Stimulated activated CD4-positive, alpha-beta T cell treated with anti-CD3 and anti-CD28 coated beads, Interleukin-12 subunit alpha, Interleukin-12 subunit beta, amount 100 ng/mL, for 48 hours (primary cell): ENCODE data around the gene GALNT7.

Experiments
- DNase-seq, 3 donors: peaks; one replicate each; pipeline ENCODE4 v3.0.0-alpha.2; 2020; ENCODE audit warnings: low read depth in 2 of 3, low spot score in 1 of 3

The GALNT7 gene

DNA sequence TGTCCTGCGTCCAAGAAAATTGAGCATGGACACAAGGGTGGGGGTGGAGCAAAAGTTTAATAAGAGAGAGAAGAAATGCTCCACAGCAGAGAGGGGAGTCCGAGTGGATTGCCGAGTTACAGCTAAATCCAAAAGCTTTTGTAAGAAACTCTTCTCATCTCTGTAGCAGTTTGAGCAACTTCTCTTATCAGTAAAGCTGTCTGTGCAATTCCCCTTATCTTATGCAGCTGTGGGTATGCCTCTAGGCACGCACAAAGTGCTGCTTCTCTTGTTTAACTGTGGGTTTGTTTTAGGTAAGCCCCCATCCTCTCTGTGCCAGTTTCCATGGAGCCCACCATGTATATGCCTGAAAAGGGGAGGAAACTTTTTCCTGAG, 120.7 kb downstream of the GALNT7 start:
- DNase-seq: no peak

DNA sequence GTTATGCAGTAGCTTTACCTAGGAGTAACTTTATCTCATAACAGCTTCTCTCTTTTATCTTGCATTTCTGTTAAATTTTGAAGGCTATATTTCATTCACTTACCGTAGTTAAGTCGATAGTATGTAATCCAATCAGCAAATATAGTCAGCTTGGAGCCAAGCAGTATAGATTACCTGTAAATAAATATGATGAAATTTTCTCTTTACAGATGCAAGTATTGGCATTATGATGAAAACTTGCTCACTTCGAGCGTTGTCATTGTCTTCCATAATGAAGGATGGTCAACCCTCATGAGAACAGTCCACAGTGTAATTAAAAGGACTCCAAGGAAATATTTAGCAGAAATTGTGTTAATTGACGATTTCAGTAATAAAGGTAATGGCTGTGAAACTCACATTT, 123.3 kb downstream of the GALNT7 start:
- no peak for DNase-seq

DNA sequence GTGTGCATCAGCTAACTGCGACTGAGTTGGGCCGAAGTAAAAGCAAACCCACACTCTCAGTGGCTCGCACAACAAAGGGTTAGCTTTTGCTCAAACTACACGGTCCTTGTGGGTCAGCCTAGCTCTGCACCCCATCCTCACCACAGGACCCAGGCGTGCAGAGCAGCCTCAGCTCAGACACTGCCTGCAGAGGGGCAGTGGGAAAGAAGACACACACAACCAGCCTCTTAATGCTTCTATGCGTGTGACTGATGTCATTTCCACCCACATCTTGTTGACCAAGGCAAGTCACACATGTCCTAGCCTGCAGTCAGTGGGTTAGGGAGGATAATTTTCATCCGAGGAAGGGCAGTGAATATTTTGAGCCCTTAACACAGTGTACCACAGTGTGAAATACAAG, 125.1 kb downstream of the GALNT7 start:
- DNase-seq: no peak

DNA sequence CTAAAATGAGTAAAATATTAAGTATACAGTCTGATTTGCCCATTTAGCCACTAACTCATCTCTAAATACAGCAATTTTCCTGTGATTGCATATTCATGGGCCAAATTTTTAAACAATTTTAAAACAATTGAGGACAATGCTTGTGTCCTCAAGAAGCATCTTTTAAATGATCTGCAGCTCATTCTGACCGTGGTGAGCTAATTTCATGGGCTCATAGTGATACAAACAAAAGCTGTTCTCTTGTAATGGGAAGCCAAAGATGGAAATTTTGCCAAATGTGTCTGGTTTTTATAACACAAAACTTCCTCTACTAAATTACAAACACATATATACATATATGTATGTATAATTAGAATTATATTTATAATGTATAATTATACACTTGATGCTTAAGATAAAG, 125.8 kb downstream of the GALNT7 start:
- no peak for DNase-seq

DNA sequence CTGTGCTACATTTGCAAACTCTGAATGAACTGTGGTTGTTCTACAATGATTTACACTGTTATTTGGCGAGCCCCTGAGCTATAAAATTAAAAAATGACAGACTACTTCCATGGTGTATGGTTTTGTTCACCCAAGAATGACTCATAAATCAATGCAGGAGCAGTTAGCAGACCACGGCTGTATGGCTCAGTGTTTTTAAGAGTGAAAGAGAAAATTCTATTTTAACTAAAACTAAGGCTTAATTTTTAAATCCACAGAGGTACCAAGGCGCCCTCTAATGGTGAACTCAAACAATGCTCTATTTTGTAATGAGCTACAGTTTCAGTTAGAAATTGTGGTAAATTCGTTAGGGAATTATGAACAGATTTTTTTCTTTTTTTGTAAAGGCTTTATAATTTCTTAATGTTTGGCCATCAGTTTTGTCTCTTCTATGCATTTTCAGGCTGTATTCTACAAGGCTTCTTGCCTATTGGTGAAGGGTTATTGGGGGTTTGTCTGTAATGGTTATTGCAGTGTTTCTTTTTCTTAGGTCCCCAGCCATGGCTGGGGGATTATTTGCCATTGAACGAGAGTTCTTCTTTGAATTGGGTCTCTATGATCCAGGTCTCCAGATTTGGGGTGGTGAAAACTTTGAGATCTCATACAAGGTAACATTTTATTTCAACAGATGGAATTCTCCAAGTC, 133.0 kb downstream of the GALNT7 start:
- peak in 1 of 3 donors; percentile 52 for DNase-seq

DNA sequence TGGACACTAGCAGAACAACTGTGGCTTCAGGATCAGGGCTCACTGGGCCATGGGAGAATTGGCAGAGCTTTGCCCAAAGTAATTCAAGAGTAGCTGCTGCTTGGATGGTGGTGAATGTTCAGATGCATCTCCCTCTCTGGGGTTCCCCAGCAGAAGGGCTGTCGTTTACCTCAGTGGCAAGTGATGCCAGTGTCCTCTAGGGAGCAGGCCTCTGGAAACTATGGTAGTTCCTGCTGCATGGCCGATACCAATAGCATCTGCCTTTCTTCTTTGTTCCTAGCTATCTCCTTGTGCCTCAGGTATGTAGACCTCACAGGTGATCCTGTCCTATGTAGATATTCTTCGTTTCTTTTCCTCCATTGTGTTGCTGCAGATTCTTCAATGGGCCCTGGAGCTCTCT, 139.2 kb downstream of the GALNT7 start:
- DNase-seq: no peak

DNA sequence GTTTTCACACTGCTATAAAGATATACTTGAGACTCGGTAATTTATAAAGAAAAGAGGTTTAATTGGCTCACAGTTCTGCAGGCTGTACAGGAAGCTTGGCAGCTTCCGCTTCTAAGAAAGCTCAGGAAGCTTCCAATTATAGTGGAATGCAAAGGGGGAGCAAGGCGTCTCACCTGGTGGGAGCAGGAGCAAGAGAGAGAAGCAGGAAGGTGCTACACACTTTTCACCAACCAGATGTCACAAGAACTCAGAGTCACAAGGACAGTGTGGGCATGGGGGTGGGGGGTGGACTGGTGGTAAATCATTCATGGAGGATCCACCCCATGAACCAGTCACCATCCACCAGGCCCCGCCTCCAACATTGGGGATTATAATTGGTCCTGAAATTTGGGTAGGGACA, 142.8 kb downstream of the GALNT7 start:
- DNase-seq: no peak

DNA sequence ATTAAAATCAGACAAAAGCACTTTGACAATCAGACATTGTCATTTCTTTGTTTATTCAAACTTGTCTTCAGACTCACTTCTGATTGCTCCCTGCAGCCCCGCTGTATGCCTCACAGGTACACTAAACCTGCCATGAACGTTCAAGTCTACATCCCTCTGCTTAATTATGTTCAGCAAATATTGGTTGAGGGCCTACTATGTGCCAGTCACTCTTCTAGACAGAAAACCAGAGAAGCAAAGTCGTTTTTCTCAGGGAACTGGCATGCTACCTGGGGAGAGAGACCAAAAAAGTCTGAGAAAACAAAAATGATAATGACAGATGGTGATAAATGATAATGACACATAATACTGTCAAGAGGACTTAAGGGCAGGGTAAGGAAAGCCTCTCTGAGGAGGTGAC, 146.1 kb downstream of the GALNT7 start:
- no peak for DNase-seq

DNA sequence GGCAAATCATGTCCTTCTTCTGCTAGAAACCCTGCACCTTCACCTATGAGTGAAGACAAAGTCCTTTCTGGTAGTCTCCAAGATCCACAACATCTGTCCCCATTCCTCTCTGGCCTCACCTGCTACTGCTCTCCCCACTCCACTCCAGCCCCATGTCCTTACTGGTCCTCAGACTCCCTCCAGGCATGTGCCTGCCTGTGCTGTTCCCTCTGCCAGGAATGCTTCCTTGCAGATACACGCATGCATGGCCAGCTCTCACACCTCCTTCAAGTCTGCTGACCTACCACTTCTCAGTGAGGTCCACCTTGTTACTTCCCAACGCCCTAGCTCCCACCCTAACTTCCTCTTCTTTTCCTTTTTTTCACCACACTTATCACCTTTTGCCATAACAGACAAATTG, 147.4 kb downstream of the GALNT7 start:
- no peak for DNase-seq

DNA sequence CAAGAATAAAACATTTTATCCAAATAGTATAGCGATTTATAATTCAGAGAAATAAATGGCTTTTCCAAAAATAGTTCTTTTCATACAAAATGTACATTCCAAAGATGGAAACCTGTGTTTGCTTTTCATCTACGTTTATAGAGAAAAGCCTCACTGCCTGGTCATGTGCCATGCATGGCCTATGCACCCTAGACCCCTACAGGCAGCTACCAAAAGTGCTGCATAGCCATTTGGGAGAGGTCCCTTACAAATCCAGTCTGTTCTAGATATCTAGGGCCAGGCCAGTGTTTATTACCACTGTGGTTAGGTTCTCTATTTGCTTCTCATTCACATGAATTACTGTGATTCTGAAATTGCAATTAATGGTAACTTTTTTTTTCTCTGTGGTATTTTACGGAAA, 148.4 kb downstream of the GALNT7 start:
- no peak for DNase-seq

DNA sequence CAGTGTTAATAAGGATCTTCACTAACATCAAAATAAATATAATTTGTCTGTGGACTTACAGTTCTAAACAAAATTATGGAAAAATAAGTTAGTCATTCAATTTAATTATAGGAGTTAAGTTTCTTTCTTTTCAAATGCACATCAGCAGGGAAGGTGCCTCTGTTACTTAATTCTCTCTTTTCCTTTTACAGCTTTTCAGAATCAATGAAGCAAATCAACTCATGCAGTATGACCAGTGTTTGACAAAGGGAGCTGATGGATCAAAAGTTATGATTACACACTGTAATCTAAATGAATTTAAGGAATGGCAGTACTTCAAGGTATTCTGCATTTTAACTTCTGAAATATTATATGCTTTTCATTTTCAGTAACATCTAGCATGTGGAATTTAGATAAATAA, 149.6 kb downstream of the GALNT7 start:
- DNase-seq: no peak

DNA sequence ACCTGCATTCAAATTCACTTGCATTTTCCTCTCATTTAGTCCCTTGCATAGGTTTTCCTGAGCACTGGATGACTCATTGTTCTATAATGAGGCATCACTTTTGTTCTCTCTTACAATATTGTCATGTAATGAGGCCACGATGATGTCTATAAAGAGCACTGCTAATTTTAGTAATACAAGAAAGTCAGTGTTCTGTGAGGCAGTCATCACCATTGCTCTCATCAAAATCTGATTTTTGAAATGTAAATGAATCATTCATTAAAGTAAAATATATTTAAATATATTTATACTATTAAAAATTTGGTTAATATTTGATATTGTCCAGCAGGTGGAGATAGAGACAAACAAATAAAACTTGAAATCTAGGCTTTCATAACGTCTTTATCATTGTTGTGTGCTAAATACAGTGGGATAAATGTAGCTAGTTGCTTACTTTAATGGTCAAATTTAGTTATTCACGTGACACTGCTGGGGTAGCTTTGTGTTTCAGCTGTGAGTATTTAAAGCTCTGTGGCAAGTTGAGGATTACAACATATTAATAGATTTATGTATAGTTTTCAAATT, 150.1 kb downstream of the GALNT7 start:
- no peak for DNase-seq

DNA sequence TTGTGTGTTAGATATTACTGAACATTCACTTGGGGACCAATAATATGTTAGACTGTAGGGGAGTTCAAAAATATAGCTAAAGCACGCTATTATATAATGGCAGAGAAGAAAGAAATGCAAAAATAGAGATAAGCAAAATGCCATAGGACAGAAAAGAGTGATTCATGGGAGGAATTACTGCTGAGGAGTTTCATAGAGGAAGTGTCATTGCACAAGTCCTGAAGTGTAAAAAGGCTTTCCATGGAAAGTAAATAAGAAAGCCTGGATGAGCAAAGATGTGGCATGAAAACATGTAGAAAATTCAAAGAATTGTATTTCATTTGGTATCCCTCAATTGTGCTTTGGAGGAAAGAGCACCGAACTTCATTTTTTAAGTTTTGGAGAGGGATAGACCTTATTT, 151.1 kb downstream of the GALNT7 start:
- no peak for DNase-seq

DNA sequence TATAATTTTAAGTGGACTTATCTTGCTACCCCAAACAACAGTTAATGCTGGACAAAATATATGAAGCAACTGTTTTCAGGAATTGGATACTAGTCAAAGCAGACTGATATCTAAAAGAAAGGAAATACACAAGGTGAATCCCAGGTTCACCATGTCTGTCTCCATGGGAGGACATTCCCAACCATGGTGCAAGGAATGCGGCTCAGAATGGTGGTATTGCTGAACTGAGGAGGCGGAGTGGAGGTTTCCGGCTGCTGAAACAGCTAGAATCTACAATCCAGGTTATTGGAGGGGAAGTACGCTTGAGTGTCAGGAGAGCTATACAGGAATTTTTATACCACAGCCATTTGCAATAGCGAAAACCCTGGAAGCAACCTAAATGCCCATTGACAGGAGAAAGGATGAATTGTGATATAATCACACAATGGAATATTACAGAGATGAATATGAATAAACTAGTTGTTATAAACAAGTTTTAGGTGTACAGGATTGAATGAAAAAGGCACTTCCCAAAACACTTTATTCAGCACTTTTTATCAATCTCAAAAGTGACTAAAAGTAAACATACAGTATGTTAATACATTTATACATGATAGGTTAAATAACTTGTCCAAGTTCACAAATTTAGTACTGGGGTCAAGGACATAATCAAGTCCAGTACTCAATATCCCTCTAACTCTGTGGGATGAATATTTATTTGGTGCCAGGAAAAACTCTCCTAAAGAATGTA, 156.6 kb downstream of the GALNT7 start:
- no peak for DNase-seq

DNA sequence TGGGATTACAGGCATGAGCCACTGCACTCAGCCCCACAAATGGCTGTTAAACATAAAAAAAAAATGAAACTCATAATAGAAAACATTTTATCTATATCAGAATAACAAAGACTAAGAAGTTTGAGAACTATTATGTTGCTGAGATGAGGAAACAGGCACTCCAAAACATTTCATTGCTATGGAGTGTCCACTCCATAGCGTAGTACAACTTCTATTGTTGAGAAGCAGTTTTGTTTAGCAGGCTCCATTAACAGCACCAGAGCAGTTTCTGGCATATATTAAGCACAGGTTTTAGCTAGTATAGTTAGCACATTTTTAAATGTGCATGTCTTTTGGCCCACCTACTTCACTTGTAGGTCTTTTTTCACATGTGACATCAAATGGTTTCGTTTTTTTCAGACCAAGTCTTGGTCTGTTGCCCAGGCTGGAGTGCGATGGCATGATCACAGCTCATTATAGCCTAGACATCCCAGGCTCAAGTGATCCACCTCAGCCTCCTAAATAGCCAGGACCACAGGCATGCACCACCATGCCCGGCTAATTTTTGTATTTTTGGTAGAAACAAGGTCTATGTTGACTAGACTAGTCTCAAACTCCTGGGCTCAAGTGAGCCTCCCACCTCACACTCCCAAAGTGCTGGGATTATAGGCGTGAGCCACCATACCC, 159.8 kb downstream of the GALNT7 start:
- no peak for DNase-seq

DNA sequence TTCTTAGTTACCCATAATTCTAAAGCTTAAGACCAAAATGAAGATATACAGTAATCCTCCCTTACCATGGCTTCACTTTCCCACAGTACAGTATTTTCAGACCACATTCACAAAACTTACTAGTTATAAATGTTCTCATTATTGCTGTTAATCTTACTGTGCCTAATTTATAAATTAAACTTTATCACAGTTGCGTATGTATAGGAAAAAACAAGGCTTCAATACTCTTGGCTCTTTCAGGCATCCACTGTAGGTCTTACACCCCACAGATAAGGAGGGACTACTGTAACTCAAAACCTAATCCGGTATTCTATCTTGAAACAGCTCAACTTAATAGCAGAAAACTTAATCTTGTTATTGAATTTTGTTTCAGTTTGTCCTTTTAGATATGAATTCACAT, 162.0 kb downstream of the GALNT7 start:
- no peak for DNase-seq

DNA sequence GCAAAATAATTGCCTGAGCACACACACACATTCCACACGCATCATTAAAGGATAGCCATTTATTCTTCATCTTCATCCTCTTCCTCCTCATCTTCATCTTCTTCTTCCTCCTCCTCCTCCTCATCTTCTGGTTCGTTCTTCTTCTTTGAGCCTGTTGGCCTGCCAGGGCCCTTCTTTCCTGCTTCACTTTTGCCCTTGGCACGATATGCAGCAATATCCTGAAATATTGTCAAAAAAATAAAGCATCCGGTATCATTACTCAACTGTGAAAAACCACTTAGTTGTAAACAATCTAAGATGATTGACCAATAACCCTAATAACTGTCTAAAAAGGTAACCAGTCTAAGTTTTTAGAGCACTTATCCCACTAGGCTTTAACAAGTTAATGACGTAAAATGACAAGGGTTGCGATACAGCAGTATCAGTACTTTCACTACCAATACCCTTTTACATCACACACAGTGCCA, 163.4 kb downstream of the GALNT7 start:
- no peak for DNase-seq

DNA sequence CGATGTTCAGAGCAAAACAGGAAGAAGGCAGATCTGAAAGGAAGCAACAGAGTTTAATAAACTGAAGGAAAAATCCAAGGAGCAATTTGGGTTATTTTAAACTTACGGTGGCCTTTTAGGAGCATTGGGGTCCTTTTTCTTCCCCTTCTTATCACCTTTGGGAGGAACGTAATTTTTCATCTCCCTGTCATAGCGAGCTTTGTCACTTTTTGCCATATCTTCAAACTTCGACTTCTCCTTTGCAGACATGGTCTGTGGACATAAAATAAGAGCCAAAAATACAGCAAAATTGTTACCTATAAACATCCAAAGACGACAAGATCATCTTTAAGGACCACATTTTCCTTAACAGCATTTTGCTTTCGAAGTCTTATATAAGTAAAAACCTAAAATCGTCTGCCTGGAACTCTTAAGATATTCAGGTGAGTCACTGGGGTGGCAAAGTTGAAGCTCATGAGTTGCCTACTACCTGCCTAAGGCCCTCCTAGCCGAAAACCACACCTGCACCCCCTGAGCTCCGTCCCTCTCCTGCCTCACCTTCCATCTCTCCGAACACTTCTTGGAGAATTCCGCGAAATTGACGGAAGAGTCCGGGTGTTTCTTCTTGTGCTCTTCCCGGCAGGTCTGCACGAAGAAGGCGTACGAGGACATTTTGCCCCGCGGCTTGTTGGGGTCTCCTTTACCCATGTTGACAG, 164.5 kb downstream of the GALNT7 start:
- DNase-seq: peak in 1 of 3 donors; percentile 2

DNA sequence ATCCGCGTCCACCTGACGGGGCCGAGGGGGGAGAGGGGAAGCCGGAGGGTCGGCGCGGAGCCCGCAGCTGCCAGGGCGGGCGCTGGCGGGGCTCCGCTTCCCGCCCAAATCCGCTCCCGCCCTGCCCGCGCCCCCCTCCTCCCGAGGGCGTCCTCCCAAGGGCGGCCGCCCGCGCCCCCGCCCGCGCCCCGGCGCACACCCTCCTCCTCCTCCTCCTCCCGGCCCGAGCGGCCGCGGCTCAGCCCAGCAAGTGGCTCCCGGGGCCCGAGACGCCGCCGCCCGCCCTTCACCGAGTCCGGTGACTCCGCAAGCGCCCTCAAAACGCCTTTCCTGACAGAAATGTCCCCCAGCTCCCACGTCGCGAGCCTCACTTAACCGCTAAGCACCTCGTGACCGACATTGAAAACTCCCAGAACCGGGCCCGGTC, 165.1 kb downstream of the GALNT7 start:
- DNase-seq: peak in 2 of 3 donors; percentile 14 to 42

DNA sequence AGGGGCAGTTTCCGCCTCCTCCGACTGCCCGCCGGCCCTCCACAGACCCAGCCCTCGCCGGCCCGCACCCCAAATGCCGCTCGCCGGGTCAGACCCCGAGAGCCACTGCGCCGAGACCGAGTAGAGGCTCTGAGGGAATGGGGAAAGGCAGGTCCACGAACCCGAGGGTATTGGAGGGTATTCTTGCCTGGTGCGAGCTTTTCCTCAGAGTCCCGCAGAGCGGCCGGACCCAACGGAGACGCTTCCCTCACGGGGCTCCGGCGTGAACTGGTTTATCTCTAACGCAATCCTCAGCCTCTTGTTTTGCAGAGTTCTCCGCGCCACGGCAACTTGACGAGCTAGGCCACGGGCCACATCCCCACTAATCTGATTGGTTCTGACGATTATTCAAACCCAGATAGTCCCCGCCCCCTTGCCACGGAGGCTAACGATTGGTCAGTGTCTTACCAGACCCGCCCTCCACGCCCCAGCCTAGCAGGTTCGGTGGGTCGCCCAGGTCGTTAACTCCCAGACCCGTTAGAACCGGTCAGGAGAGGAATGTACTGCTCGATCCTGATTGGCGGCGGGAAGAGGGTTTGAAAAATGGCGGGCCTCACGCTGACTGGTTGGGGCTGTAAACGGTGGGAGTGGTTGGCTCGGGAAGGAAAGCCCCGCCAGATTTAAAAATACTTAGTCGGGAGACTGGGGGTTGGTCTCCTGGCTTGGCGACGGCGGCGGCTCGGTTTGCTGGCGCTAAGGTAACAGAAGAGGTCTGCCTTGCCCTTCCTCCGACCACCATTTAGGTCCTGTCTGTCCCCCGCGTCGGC, 165.7 kb downstream of the GALNT7 start, which contains the start of gene HMGB2:
Gene HMGB2 (minus strand): TSS at position 274 of the 806 bp plus-strand sequence. CDS start 709 bp downstream, outside the sequence.
- DNase-seq: peak; percentile 99 to 100 (median 99)
